Brain microvascular endothelial cell (primary cell): ENCODE results near the gene FBXL3.
A peak's percentile ranks its signal among the peaks of the same experiment; 100 is the strongest.

Source experiments
- DNase-seq: peaks from one replicate; pipeline ENCODE4 v3.0.0-alpha.2; 2020
- H3K27ac ChIP-seq: fragments of 250-450 bp; sonication (Bioruptor Pico); 2 replicates; pipeline ENCODE4 v1.5.1; 2020; ENCODE audit warnings: mild to moderate bottlenecking, moderate library complexity
- H3K27me3 ChIP-seq: fragments of 250-450 bp; sonication (Bioruptor Pico); replicated peaks from 2 replicates; pipeline ENCODE4 v1.5.1; 2020; ENCODE audit warnings: mild to moderate bottlenecking
- H3K36me3 ChIP-seq: fragments of 250-450 bp; sonication (Bioruptor Pico); replicated peaks from 2 replicates; pipeline ENCODE4 v1.5.1; 2020; ENCODE audit warnings: mild to moderate bottlenecking
- H3K4me3 ChIP-seq: 2 replicates; pipeline ENCODE4 v1.5.1; 2011; ENCODE audit warnings: low read depth, mild to moderate bottlenecking, control low read depth, low read length, moderate library complexity
- CTCF ChIP-seq: IDR thresholded peaks from 2 replicates; pipeline ENCODE4 v1.5.1; 2011; ENCODE audit warnings: low read depth, mild to moderate bottlenecking, moderate library complexity, low read length, control low read depth, inconsistent platforms; ENCODE audit errors: missing control alignments
- in situ Hi-C: cut with HindIII; loops from 2 replicates; pipeline ENCODE4 v1.10.0; 2017; ENCODE audit warnings: low sequenced_read_pairs, low pct_ligation_motif_present

Gene FBXL3

GRCh38 chr13:76994281-76994680 is 32.7 kb downstream of the FBXL3 start:
- no peak overlapping the region for H3K27ac ChIP-seq
- no peaks in the 10 kb centered on the region for H3K27me3 ChIP-seq
- in situ Hi-C loops = no loop called here
- no peak for DNase-seq
- TF ChIP-seq CTCF = no peak
- no peak overlapping the region for H3K4me3 ChIP-seq
- H3K36me3 ChIP-seq = peaks cover 3% of the 10 kb centered on the region

GRCh38 chr13:76993473-76993872 is 33.5 kb downstream of the FBXL3 start:
- in situ Hi-C loops = no loop called here
- Histone ChIP-seq H3K27ac (no peak overlapping the region), H3K36me3 (peaks cover under 1% of the 10 kb centered on the region), H3K27me3 (no peaks in the 10 kb centered on the region), H3K4me3 (no peak overlapping the region)
- no peak for TF ChIP-seq CTCF
- DNase-seq = no peak

- DNase-seq = no peak
- no peaks in the 10 kb centered on the region for H3K27me3 ChIP-seq
- no peak for TF ChIP-seq CTCF
- no peak overlapping the region for H3K27ac ChIP-seq
- no peaks in the 10 kb centered on the region for H3K36me3 ChIP-seq
- peak overlapping the region; percentile 94 for H3K4me3 ChIP-seq
- in situ Hi-C loops = no loop called here
Observed at GRCh38 chr13:76993021-76993420, 33.9 kb downstream of the FBXL3 start.

GRCh38 chr13:76992548-76993001 is 34.4 kb downstream of the FBXL3 start:
- no peak for TF ChIP-seq CTCF
- Histone ChIP-seq H3K36me3 (no peaks in the 10 kb centered on the region), H3K27me3 (no peaks in the 10 kb centered on the region), H3K4me3 (peak overlapping the region; percentile 94), H3K27ac (peak overlapping the region; percentile 71)
- DNase-seq = no peak
- in situ Hi-C loops = no loop called here

- in situ Hi-C loops = no loop called here
- Histone ChIP-seq H3K4me3 (peak within 1 kb of the TSS; percentile 94), H3K27me3 (no peaks in the 10 kb centered on the region), H3K36me3 (no peaks in the 10 kb centered on the region), H3K27ac (peak within 1 kb of the TSS; percentile 71)
- peak; percentile 87 for DNase-seq
- no peak for TF ChIP-seq CTCF
Observed at GRCh38 chr13:76991796-76992547, 35.0 kb downstream of the FBXL3 start, which contains the start of gene CLN5. TSS of gene CLN5 (plus strand) at chr13:76992081. CDS start at chr13:76992099, 18 bp downstream.

GRCh38 chr13:76991432-76991795 is 35.5 kb downstream of the FBXL3 start:
- Histone ChIP-seq H3K27me3 (no peaks in the 10 kb centered on the region), H3K4me3 (peak overlapping the region; percentile 94), H3K36me3 (no peaks in the 10 kb centered on the region), H3K27ac (peak overlapping the region; percentile 71)
- no peak for TF ChIP-seq CTCF
- DNase-seq = no peak
- in situ Hi-C loops = no loop called here
